HL-60/S4 treated with phorbol 12-myristate 13-acetate at 8.2 ng/mL for 4 days and 3 days (cell line): Measurements from ENCODE around the gene BMPR1A.
"Not testable (repeated sequence)": the region's sequence is repeated elsewhere in the genome, so short reads cannot be mapped to it uniquely, and the experiment has no call there.

ENCODE experiments used
- in situ Hi-C: fragments of 300-500 bp; cut with MboI; formaldehyde crosslinking; loops from 2 replicates; pipeline ENCODE4 v1.15.0; 2022; ENCODE audit warnings: low sequenced_read_pairs

BMPR1A gene

DNA sequence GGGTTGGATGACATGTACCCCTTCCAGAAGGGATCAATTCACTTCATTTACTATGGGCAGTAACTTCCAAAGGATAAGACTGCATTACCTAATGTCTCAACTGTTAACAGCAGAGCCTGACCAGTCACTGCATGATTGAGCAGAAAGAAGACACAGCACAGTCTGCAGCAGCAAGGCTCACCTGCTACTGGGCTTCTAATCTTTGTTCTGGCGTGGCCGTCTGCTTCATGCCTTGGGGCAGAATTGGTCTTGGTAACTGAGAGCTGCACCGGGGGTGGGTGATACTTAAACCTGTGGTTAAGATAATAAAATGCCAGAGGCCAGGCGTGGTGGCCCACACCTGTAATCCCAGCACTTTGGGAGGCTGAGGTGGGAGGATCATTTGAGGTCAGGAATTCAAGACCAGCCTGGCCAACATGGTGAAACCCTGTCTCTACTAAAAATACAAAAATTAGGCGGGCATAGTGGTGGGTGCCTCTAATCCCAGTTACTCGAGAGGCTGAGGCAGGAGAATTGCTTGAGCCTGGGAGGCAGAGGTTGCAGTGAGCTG lies 177.8 kb downstream of the BMPR1A start:
- in situ Hi-C loops, result not testable (repeated sequence)

DNA sequence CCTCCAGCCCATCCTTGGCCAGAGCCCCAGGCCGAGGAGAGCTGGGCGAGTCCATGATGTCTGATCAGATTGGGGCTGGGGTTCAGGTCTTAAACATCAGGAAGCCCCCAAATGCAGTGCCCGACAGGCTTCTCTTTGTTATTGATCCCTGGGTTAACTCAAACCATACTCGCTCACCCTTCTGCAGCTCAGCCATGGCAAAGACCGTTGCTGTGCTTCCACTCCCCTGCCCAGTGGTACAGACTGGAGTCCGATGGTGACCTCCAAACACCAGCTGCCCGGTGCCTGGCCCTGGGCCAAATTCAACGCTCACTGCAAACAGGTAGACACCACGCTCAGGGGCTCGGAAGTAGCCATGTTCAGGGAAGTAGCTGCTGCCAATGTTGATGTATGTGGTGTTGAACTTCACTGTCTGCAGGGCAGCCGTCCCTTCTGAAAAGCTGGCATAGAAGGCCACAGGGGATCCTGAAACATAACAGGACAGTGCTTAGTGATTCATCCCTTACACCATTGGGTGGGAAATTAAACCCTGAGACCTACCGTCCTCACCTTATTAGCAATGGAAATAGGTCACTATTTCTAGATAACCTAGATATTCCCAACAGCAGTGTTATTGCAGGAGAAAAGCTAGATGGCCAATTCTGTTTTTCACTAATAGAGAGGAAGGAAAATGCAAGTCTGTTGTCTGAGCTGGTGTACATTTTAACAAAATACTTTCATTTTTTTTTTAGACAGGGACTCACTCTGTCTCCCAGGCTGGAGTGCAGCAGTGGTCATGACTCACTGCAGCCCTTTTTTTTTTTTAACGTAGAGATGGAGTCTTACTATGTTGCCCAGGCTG lies 180.5 kb downstream of the BMPR1A start:
- in situ Hi-C loops, result no loop called here

DNA sequence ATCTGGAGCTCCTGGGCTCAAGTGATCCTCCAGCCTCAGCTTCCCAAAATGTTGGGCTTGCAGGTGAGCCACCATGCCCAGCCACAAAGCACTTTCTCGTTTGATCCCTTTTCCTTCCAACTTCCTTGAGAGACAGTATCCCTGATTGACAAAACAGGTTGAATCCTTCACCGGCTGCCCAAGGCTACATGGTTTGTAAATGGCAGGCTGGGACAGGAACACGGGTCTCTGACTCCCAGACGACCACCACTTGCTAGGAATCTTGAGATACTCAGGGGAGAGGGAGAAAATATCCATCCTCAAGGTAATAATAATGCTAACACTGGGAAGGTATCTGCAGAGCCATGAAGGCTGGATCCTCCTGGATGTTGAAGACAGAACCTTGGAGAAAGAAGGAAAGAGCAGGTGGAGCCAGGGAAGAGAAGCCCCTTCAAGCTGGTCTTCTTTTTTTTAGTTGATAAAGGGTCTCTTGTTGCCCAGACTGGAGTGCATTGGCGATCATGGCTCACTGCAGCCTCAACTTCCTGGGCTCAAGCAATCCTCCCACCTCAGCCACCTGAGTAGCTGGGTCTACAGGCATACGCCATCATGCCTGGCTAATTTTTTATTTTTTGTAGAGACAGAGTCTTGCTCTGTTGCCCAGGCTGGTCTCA lies 181.2 kb downstream of the BMPR1A start:
- in situ Hi-C loops, result no loop called here

DNA sequence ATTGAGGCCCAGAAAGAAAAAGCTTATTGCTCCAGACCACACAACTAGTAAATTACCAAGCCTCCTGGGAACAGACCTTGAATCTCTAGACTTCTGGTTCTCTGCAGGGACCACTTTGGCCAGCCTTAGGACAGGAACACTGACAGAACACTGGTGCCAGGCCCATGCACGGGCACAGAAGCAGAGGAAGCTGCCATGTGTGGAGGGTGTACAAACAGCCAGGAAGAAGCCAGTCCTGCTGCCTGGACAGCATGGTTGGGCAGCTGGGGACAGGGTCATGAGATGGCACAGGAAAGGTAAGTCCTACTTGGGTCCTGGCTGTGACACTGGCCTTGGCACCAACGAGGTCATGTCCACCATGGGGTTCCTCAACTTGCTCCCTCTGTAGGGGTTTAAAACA lies 181.8 kb downstream of the BMPR1A start:
- in situ Hi-C loops, result no loop called here

DNA sequence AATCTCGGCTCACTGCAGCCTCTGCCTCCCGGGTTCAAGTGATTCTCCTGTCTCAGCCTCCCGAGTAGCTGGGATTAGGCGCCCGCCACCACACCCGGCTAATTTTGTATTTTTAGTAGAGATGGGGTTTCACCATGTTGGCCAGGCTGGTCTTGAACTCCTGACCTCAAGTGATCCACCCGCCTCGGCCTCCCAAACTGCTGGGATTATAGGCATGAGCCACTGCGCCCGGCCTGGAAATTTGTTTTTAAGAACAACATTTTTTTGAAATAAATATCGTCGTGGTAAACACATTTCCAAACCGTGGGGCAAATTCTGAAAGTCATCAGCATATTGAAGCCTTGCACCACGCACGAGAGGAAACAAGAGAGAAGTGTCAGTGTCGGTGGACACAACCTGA lies 183.7 kb downstream of the BMPR1A start:
- in situ Hi-C loops, result not testable (repeated sequence)

DNA sequence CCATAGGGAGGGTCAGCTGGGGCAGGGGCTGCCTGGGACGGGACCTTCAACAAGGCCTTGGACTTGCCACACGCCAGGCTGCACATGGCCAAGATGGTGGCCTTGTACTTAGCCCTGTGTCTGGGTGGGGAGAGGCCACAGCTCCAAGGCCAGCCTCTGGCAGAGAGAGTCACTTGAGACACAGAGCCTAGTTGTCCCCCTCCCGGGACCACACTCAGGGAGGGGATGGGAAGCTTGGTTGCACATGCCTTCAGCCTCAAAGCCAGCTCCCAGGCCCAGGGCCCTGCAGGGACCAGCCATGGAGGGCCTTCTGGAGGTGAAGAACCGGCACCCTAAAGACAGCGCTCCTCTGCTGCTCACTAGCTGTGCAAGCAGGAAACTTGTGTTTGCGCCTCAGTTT lies 184.3 kb downstream of the BMPR1A start:
- in situ Hi-C loops, result no loop called here

DNA sequence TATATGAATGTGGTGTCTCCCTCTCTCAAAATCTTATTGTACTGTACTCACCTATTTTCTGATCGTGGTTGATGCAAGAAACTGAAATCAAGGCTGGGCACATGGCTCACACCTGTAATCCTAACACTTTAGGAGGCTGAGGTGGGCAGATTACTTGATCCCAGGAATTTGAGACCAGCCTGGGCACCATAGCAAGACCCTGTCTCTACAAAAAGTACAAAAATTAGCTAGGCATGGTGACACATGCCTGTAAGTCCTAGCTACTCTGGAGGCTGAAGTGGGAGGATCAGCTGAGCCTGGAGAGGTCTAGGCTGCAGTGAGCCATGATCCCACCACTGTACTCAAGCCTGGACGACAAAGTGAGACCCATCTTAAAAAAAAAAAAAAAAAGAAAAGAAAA lies 185.0 kb downstream of the BMPR1A start:
- in situ Hi-C loops, result no loop called here

DNA sequence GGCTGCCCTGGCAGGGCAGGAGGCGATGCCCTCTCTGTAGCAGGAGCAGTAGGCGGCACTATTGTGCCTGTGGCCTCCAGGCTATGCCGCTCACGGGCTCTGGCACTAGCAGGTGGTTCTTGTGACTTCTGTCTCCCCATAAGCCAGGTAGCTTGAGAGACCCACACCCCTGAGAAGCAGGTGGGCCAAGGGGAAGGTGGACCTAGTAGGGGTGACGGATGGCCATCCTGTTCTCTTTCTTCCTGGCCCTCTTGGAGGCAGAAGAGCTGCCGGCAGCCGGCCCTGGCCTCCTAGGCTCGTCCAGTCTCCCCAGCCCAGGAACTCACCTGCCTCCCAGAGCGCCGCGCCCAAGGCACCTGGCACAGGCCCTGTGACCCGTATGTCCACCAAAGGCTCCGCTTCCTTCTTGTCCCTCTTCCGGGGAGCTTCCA lies 185.6 kb downstream of the BMPR1A start:
- in situ Hi-C loops, result no loop called here

DNA sequence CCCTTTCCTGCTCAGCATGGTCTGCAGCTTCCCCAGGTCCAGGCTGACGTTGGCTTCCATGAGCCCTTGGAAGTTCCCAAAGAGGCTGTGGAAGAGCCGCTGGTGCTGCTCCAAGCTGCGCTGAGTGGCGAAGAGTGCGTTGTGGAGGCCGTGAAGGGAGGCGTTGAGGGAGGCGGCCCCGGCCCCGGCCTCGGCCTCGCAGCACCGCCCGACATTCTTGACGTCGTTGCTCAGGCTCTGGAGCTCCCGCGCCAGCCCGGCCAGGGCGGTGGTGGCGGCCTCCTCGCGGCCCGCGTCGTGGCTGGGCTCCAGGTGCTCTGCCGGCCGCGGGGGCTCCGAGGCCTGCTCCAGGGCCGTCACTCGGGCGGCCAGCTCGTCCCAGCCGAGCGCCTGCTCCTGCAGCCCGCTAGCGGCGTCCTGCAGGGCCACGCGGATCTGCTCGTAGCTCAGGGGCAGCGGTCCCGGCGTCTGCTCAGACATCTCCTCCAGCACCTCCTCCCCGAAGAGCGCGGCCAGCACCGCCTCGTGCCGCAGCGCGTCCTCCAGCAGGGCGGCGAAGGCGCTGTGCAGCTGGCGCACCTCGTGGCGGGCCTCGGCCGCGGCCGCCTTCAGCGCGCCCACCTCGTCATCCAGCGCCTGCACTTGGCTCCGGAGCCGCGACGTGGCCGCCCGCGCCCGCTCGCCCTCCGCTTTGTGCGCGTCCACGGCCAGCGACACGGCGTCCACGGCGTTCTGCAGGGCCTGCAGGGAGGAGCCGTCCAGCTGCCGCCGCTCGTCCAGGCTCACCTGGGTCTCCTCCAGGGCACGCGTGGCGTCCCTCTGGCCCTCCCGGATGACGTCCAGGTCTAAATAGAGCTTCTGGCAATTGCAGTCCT lies 186.3 kb downstream of the BMPR1A start:
- in situ Hi-C loops, result no loop called here

DNA sequence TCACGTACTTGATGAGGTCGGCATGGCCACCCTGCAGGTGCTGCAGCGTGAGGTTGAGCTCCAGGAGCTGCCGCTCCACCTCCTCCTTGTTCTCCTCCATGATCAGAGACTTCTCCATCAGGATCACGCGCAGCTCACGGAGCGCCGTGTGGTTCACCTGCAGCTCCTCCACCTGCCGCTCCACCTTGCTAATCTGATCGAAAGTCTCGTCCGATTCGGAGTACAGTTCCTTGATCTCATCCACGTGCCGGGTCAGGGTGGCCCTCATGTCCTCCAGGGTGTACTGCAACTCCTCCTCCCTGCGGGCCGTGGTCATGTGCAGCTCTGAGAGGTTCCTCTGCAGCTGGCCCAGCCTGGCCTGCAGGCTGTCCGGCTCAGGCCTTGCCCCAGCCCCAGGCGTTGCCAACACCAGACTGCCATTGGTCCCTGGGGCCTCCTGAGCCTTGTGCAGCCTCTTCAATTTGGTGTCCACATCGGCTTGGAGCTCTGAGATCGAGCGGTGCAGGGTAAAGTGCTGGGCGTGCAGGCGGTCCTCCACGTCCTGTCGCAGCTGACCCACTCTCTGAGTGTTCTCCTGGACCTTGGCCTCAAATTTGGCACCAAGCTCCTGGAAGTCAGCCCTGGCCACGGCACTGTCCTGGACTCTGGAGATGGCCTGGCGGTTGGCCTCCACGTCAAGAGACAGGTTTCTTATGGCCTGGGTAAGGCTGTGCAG lies 187.1 kb downstream of the BMPR1A start:
- in situ Hi-C loops, result no loop called here

DNA sequence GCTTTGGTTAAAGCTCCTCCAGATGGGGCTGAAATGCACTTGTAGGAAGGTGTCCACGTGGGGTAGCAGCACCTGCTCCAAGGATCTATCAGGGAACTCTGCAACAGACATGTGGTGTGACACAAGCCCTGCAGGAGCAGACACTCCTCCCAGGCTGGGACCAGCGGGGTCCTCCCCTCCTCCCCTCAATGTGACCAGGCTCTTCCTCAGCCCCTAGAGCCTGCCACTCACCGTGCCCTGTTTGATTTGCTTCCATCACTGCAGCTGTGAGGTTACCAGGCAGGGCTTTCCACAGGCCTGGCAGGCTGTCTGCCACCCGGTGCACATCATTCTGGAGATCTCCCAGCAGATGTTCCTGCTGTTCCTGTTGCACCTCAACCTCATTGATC lies 187.6 kb downstream of the BMPR1A start:
- in situ Hi-C loops, result no loop called here

DNA sequence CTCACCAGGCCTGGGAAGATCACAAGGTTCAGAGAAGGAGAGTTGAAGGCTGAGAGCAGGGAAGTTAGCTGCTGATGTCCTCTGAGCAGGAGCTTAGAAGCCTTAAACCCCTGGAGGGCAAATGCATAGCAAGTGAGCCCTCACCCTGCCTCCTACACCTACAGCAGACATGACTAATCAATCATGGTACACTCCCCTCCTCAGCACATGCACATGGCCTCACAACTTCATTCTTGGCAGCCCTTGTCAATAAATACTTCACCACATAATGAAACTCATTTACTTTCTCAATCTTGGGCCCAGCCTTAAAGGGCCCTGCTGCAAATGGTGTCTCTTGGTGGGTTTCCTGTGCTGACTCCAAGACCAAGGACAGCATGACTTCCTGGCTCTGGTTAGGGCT lies 188.1 kb downstream of the BMPR1A start:
- in situ Hi-C loops, result no loop called here

DNA sequence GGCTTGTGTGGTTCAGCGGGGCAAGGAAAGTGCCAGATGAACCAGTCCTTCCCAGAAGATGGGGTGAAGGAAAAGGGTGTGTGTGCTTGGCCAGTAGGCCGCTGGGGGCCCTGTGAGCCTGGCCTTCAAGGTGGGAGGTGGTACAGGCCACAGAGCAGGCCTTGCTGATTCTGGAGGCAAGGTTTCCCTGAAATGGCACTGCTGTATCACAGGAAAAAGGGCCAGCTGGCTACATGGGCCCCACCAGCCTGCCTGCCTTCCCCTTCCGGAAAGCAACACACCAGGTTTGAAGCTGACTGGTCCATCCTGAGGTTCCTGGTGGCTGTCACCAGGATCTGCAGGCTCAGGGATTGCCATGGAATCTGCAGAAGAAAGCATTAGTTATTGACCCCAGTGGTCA lies 188.5 kb downstream of the BMPR1A start:
- in situ Hi-C loops, result no loop called here

DNA sequence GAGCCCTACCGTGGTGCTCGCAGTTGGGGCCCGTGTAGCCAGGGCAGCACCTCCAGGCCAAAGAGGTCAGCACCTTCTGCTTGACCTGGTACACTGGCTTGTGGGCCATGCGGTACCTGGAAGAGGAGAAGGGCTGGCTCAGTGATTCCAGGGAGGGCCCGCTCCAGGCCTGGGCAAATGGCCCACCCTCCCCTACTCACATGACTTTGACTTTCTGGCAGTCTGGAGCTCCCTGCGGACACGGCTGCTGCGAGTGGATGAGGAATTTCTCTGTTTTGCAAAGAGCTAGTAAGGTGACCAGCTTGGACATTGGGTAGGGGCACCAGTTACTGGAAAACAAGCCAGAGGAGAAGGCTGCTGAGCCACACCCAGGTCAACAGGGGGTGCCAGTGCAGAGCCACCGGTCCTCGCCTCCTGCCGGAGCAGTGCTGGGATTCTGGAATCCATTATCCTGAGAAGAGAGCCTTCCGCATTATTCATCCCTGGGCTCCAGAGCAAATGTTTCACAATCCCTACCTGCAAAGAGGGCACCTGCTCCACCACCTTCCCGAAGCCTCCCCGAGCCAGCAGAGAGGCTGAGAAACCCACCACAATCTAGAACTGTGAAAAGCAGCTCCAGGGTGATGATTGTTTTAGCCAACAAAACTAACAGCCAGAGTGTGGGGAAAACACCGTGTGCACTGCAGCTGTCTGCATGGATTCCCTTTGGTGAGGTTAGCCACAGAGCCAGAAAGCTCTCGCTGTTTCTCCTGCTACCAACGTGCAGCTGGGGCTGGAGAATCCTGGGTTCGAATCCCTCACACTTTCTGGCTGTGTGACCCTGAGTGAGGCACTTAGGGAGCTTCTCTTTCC lies 189.2 kb downstream of the BMPR1A start:
- in situ Hi-C loops, result no loop called here

DNA sequence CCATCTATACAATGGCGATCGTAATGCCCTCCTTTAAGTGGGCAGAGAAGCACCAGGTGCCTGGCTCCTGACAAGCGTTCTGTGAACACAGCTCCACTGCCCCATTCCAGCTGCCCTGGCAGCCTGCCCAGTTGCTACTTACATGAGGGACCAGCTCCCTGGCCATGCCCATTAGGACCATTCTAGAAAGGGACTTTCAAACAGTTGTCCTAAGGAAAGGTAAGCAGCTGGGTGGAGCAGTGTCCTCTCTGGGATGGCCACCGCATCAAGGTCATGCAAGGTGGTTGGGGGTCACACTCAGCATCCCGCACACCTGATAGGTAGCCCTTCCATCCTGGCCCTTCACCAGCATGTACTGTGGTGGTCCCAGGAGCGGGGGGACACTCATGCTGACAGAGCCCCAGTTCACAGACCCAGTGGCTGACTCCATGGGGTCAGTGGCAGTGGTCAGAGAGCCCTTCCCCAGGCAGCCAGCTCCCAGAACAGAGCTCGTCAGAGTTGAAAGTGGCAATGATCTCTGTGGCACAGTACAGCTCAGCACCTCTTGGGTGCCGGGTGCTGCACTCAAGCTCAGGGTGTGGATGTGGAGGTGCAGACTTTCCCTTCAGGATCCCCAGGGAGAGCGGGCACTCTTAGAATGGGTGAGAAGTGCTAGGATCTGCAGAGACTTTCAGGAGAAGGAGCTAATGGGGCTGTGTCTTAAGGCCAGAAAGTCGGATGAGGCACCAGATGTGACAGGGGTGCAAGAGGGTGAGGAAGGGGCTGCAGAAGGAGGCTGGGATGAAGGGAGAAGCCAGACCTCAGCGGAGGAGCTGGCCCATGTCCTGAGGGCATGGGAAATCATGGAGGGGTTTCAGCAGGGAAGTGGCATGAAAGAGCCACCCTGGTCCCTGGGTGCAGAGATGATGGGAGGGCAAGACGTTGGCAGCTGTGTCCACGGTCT lies 190.1 kb downstream of the BMPR1A start:
- in situ Hi-C loops, result no loop called here

DNA sequence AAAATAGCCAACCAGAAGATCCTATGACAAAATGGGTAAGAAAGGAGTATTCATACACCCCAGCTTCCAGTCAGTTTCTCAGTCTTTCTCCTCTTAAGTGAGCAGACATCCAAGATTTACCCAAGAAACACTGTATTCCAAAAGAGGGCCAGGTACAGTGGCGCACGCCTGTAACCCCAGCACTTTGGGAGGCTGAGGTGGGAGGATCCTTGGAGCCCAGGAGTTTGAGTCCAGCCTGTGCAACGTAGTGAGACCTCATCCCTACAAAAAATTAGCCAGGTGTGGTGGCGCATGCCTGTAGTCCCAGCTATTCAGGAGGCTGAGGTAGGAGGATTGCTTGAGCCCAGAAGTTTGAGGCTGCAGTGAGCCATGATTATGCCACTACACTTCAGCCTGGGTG lies 191.4 kb downstream of the BMPR1A start:
- in situ Hi-C loops, result not testable (repeated sequence)

DNA sequence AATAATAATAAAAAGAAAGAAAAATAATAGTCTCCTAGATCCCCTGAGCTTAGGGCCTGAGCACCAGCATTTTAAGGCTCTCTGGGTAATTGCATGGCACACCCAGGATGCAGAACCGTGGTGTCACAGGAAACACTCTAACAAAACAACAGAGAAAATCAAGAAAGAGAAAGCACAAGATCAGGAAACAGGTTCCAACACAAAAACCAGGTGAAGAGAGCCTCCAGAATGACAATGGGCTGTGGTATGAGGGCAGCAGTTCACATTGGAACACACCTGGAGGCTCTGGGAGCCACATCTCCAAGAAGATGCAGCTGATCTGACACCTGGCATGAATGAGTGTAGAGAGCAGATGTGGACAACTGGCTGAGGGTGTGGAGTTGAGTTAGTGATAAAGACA lies 193.9 kb downstream of the BMPR1A start:
- in situ Hi-C loops, result no loop called here

DNA sequence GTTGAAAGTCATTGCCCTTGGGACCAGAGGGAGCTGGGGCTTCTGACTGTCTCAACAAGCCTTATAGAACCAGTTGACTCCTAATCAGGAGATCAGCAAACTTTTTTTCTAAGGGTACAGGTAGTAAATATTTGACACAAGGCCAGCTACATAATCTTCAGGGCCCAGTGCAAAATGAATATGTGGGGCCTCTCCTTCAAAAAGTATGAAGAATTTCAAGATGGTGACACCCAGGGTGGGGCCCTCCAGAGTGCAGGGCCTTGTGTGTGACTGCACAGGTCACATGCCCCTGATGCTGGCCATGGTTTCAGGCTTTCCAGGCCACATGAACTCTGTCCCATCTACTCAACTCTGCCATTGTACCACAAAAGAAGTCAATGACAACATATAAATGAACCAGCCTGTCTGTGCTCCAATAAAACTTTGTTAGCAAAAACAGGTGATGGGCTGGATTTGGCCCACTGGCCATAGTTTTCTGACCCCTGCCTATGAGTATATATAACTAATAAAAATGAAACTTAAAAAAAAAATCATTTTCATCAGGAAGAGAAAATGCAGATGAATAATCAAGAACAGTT lies 194.9 kb downstream of the BMPR1A start:
- in situ Hi-C loops, result no loop called here
